KMS-11 (cell line): ENCODE measurements around the gene STK32B.

Source experiments
- H2AFZ ChIP-seq: fragments of 200-600 bp; sonication (generic); 2 replicates; pipeline ENCODE4 v1.6.1; 2016; ENCODE audit warnings: antibody characterized with exemption, mixed run types, low read depth
- H3K27ac ChIP-seq: fragments of 200-600 bp; sonication (generic); 2 replicates; pipeline ENCODE4 v1.6.1; 2016; ENCODE audit warnings: mild to moderate bottlenecking, mixed run types
- H3K27me3 ChIP-seq: fragments of 200-600 bp; sonication (generic); 2 replicates; pipeline ENCODE4 v1.6.1; 2017; ENCODE audit warnings: mild to moderate bottlenecking, low read depth, mixed run types, moderate library complexity; ENCODE audit not compliant: insufficient read depth
- H3K36me3 ChIP-seq: fragments of 200-600 bp; sonication (generic); 2 replicates; pipeline ENCODE4 v1.6.1; 2017; ENCODE audit warnings: mild to moderate bottlenecking, mixed run types; ENCODE audit not compliant: insufficient read depth
- H3K4me1 ChIP-seq: fragments of 200-600 bp; sonication (generic); 2 replicates; pipeline ENCODE4 v1.6.1; 2016; ENCODE audit warnings: mild to moderate bottlenecking, low read depth, mixed run types; ENCODE audit not compliant: poor library complexity, severe bottlenecking
- H3K4me2 ChIP-seq: fragments of 200-600 bp; sonication (generic); 2 replicates; pipeline ENCODE4 v1.7.0; 2016; ENCODE audit warnings: mild to moderate bottlenecking, mixed run types
- H3K4me3 ChIP-seq: fragments of 200-600 bp; sonication (generic); IDR thresholded peaks from 2 replicates; pipeline ENCODE4 v1.6.1; 2017; ENCODE audit warnings: low read depth, low read length, mixed read lengths; ENCODE audit not compliant: insufficient read depth
- H3K79me2 ChIP-seq: fragments of 200-600 bp; sonication (generic); 2 replicates; pipeline ENCODE4 v1.6.1; 2016; ENCODE audit warnings: low read depth, mixed run types; ENCODE audit not compliant: insufficient read depth
- H3K9ac ChIP-seq: fragments of 200-600 bp; sonication (generic); 2 replicates; pipeline ENCODE4 v1.6.1; 2016; ENCODE audit warnings: mild to moderate bottlenecking, mixed run types
- H4K20me1 ChIP-seq: fragments of 200-600 bp; sonication (generic); 2 replicates; pipeline ENCODE4 v1.6.1; 2016; ENCODE audit warnings: mild to moderate bottlenecking, mixed run types; ENCODE audit not compliant: insufficient read depth
- CTCF ChIP-seq: fragments of 200-600 bp; sonication (generic); conservative IDR thresholded peaks from 2 replicates; pipeline ENCODE4 v1.6.1; 2017; ENCODE audit warnings: low read depth, mild to moderate bottlenecking, antibody characterized with exemption, low read length, moderate library complexity, mixed read lengths

Gene STK32B

GRCh38 chr4:5032813-5033212 lies 18.5 kb upstream of the STK32B start:
- Histone ChIP-seq H3K9ac (no peak overlapping the region), H4K20me1 (no peaks in the 10 kb centered on the region), H2AFZ (no peak overlapping the region)

GRCh38 chr4:5033281-5033841 lies 17.9 kb upstream of the STK32B start:
- Histone ChIP-seq H3K4me2 (no peak overlapping the region), H3K79me2 (no peaks in the 10 kb centered on the region), H3K9ac (no peak overlapping the region), H2AFZ (no peak overlapping the region), H3K27me3 (no peaks in the 10 kb centered on the region), H3K4me1 (peaks cover 16% of the 10 kb centered on the region), H3K27ac (no peak overlapping the region), H3K4me3 (no peak overlapping the region), H4K20me1 (no peaks in the 10 kb centered on the region), H3K36me3 (no peaks in the 10 kb centered on the region)
- TF ChIP-seq CTCF, result no peak

More at GRCh38 chr4:5032813-5033212, 18.5 kb upstream of the STK32B start:
- Histone ChIP-seq H3K27ac (no peak overlapping the region), H3K79me2 (no peaks in the 10 kb centered on the region), H3K4me2 (no peak overlapping the region), H3K4me3 (no peak overlapping the region), H3K36me3 (no peaks in the 10 kb centered on the region), H3K4me1 (peaks cover 16% of the 10 kb centered on the region), H3K27me3 (no peaks in the 10 kb centered on the region)
- no peak for TF ChIP-seq CTCF

- no peaks in the 10 kb centered on the region for H3K36me3 ChIP-seq
- H3K79me2 ChIP-seq, result no peaks in the 10 kb centered on the region
- H3K4me1 ChIP-seq, result peaks cover 16% of the 10 kb centered on the region
- no peak overlapping the region for H2AFZ ChIP-seq
- H3K4me2 ChIP-seq, result no peak overlapping the region
- no peaks in the 10 kb centered on the region for H3K27me3 ChIP-seq
- no peaks in the 10 kb centered on the region for H4K20me1 ChIP-seq
- no peak overlapping the region for H3K27ac ChIP-seq
- no peak for TF ChIP-seq CTCF
- no peak overlapping the region for H3K4me3 ChIP-seq
- no peak overlapping the region for H3K9ac ChIP-seq
Measured at GRCh38 chr4:5034206-5034605, 17.1 kb upstream of the STK32B start.

GRCh38 chr4:5036239-5036638 lies 15.0 kb upstream of the STK32B start:
- Histone ChIP-seq H3K27ac (peak overlapping the region; percentile 45), H3K27me3 (no peaks in the 10 kb centered on the region), H3K4me1 (peaks cover 16% of the 10 kb centered on the region), H3K36me3 (no peaks in the 10 kb centered on the region), H4K20me1 (no peaks in the 10 kb centered on the region), H2AFZ (peak overlapping the region; percentile 7; the same call in 1 of the 2 replicates), H3K4me3 (no peak overlapping the region), H3K4me2 (0 out of 2 replicates have a peak overlapping the region, but pooled peaks have one; percentile 4), H3K9ac (no peak overlapping the region), H3K79me2 (no peaks in the 10 kb centered on the region)
- no peak for TF ChIP-seq CTCF
